Hepatocyte (in vitro differentiated cells): ENCODE data around the gene EMSY. TPM values are rescaled to one million over a fixed set of nuclear protein-coding genes. Genes with fewer than 3 reads are reported as not detected.

ENCODE experiments used
- DNase-seq: peaks from one replicate; pipeline ENCODE4 v3.0.0-alpha.2; 2016; ENCODE audit warnings: low spot score
- H2AFZ ChIP-seq: fragments of 200-600 bp; sonication (generic); 2 replicates; pipeline ENCODE4 v1.6.0; 2016; ENCODE audit warnings: antibody characterized with exemption, mild to moderate bottlenecking
- H3K27ac ChIP-seq: fragments of 200-600 bp; sonication (generic); 2 replicates; pipeline ENCODE4 v1.5.1; 2016; ENCODE audit warnings: mild to moderate bottlenecking
- H3K27me3 ChIP-seq: fragments of 200-600 bp; sonication (generic); 2 replicates; pipeline ENCODE4 v1.6.1; 2016
- H3K36me3 ChIP-seq: fragments of 200-600 bp; sonication (generic); replicated peaks from 2 replicates; pipeline ENCODE4 v1.5.1; 2016; ENCODE audit warnings: low read depth; ENCODE audit not compliant: insufficient read depth
- H3K4me1 ChIP-seq: fragments of 200-600 bp; sonication (generic); 2 replicates; pipeline ENCODE4 v1.5.1; 2016; ENCODE audit warnings: mild to moderate bottlenecking, moderate library complexity; ENCODE audit not compliant: insufficient read depth
- H3K4me2 ChIP-seq: fragments of 200-600 bp; sonication (generic); 2 replicates; pipeline ENCODE4 v1.6.0; 2016
- H3K4me3 ChIP-seq: fragments of 200-600 bp; sonication (generic); 2 replicates; pipeline ENCODE4 v1.5.1; 2016; ENCODE audit warnings: mild to moderate bottlenecking
- H3K79me2 ChIP-seq: fragments of 200-600 bp; sonication (generic); 2 replicates; pipeline ENCODE4 v1.6.0; 2017; ENCODE audit warnings: mild to moderate bottlenecking
- H3K9me2 ChIP-seq: fragments of 200-600 bp; sonication (generic); replicated peaks from 2 replicates; pipeline ENCODE4 v1.6.0; 2017; ENCODE audit warnings: mild to moderate bottlenecking; ENCODE audit not compliant: insufficient read depth
- H3K9me3 ChIP-seq: fragments of 200-600 bp; sonication (generic); 2 replicates; pipeline ENCODE4 v1.5.1; 2016; ENCODE audit warnings: low read depth, mild to moderate bottlenecking
- H4K20me1 ChIP-seq: fragments of 200-600 bp; sonication (generic); 2 replicates; pipeline ENCODE4 v1.6.0; 2016; ENCODE audit warnings: mild to moderate bottlenecking; ENCODE audit not compliant: insufficient read depth, poor library complexity, severe bottlenecking
- EZH2 ChIP-seq: fragments of 200-600 bp; sonication (generic); IDR thresholded peaks from 2 replicates; pipeline ENCODE4 v1.6.1; 2016; ENCODE audit warnings: antibody characterized with exemption, mild to moderate bottlenecking, borderline replicate concordance
- EZH2phosphoT487 ChIP-seq: fragments of 200-600 bp; sonication (generic); IDR thresholded peaks from one replicate; pipeline ENCODE4 v1.6.1; 2018; ENCODE audit warnings: antibody characterized with exemption, mild to moderate bottlenecking, low read depth, moderate library complexity; ENCODE audit not compliant: unreplicated experiment, severe bottlenecking
- WGBS: methylation state at CpG from one replicate; pipeline ENCODE4 v1.1.6; 2016; ENCODE audit warnings: low lambda C conversion rate; ENCODE audit errors: missing lambda C conversion rate; 5-methylcytosine and 5-hydroxymethylcytosine counted together
- polyA plus RNA-seq: library from polyadenylated mRNA; unstranded; fragments of >200 nt; fragmentation: Nextera tagmentation; extraction: Ambion mirVana; gene quantifications from 2 replicates; pipeline ENCODE4 v1.2.1, GENCODE V29; 2016
- total RNA-seq: library from RNA; depleted of rRNA; stranded (reverse); fragments of >200 nt; gene quantifications from 2 replicates; pipeline ENCODE4 v1.2.3, GENCODE V29; 2014
- TF ChIP-seq, protein P1 (sequence below): fragments of 200-600 bp; sonication (generic); IDR thresholded peaks from 2 replicates; pipeline ENCODE4 v1.5.1; 2016; ENCODE audit warnings: antibody characterized with exemption, mild to moderate bottlenecking; ENCODE audit not compliant: poor library complexity

The EMSY gene
- total and polyA plus RNA-seq, 2 experiments from 2014 or later, result 8.2 to 19.4 TPM

DNA sequence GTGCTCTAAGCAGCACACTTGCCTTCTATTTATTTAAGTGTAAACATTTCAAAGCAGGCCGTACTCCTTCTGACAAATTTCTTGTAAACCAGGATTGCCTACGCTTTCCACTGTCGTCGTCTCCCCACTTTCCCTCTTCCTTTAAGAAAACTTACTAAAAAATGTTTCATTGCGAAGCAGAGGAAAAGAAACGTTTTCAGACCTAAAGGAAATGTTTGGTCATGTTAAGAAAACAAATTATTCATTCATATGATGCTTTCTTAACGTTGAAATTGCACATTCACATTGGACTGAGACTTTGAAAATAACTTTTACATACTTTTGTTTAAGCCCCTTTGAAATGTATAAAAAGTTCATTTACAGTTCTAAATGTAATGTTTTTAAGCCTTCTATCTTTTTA lies 106.0 kb downstream of the EMSY start:
- no peaks in the 10 kb centered on the region for H3K36me3 ChIP-seq
- H3K4me2 ChIP-seq, result no peak overlapping the region
- H3K9me3 ChIP-seq, result no peaks in the 10 kb centered on the region
- WGBS, result 67% methylated on average over 7 of the region's 7 CpGs
- no peaks in the 10 kb centered on the region for H3K27me3 ChIP-seq
- H3K4me1 ChIP-seq, result no peaks in the 10 kb centered on the region
- H2AFZ ChIP-seq, result no peak overlapping the region
- no peak for TF ChIP-seq EZH2phosphoT487
- TF ChIP-seq, protein P1, sequence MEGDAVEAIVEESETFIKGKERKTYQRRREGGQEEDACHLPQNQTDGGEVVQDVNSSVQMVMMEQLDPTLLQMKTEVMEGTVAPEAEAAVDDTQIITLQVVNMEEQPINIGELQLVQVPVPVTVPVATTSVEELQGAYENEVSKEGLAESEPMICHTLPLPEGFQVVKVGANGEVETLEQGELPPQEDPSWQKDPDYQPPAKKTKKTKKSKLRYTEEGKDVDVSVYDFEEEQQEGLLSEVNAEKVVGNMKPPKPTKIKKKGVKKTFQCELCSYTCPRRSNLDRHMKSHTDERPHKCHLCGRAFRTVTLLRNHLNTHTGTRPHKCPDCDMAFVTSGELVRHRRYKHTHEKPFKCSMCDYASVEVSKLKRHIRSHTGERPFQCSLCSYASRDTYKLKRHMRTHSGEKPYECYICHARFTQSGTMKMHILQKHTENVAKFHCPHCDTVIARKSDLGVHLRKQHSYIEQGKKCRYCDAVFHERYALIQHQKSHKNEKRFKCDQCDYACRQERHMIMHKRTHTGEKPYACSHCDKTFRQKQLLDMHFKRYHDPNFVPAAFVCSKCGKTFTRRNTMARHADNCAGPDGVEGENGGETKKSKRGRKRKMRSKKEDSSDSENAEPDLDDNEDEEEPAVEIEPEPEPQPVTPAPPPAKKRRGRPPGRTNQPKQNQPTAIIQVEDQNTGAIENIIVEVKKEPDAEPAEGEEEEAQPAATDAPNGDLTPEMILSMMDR, result no peak
- no peak for TF ChIP-seq EZH2
- H3K27ac ChIP-seq, result no peak overlapping the region
- no peak for DNase-seq
- no peaks in the 10 kb centered on the region for H3K9me2 ChIP-seq
- no peaks in the 10 kb centered on the region for H3K79me2 ChIP-seq
- no peak overlapping the region for H3K4me3 ChIP-seq
- H4K20me1 ChIP-seq, result no peaks in the 10 kb centered on the region

DNA sequence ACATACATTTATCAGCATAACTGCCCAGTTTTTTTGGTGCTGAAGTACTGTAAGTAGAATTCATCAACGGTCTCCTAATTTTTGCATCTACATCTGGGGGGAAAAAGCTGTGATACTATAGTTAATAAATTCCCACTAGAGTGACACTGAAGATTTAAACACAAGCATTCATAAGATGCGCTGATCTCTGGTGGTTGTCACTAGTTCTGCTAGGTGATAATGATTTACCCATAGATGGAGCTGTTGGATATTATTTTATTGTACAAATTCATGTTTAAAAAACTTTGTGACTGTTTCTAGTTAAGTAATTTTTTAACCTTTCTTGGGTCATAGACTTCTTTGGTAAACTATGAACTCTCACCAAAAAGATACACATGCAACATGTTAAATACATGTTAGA lies 106.6 kb downstream of the EMSY start:
- Histone ChIP-seq H3K27me3 (no peaks in the 10 kb centered on the region), H3K9me2 (no peaks in the 10 kb centered on the region), H3K36me3 (no peaks in the 10 kb centered on the region), H4K20me1 (no peaks in the 10 kb centered on the region), H3K79me2 (no peaks in the 10 kb centered on the region), H3K27ac (no peak overlapping the region), H3K4me3 (no peak overlapping the region), H3K4me1 (no peaks in the 10 kb centered on the region), H2AFZ (no peak overlapping the region), H3K9me3 (no peaks in the 10 kb centered on the region), H3K4me2 (no peak overlapping the region)
- DNase-seq, result peak; percentile 11
- TF ChIP-seq, protein P1, result peak; percentile 46
- no peak for TF ChIP-seq EZH2
- 91% methylated on average over 2 of the region's 2 CpGs for WGBS

DNA sequence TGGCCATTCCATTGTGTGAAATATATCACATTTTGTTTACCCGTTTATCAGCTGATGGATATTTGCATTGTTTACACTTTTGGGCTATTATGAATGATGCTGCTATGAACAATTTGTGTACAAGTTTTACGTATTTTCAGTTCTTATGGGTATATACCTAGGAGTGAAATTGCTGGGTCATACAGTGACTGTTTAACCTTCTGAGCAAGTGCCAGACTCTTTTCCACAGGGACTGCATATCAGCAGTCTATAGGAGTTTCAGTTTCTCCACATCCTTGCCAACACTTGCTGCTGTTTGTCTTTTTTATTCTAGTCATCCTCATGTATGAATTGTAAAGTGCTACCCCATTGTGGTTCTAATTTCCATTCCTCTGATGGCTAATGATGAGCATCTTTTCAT lies 108.2 kb downstream of the EMSY start:
- H3K27ac ChIP-seq, result peak overlapping the region; percentile 31

More for the DNA sequence above, 108.2 kb downstream of the EMSY start:
- no peaks in the 10 kb centered on the region for H3K36me3 ChIP-seq
- no peaks in the 10 kb centered on the region for H3K9me2 ChIP-seq
- WGBS, result 97% methylated on average over 2 of the region's 2 CpGs
- no peak overlapping the region for H3K4me3 ChIP-seq
- no peaks in the 10 kb centered on the region for H3K27me3 ChIP-seq
- TF ChIP-seq EZH2phosphoT487 (no peak), EZH2 (no peak)
- TF ChIP-seq, protein P1, result no peak
- no peaks in the 10 kb centered on the region for H3K9me3 ChIP-seq
- no peaks in the 10 kb centered on the region for H4K20me1 ChIP-seq
- H2AFZ ChIP-seq, result no peak overlapping the region
- no peak overlapping the region for H3K4me2 ChIP-seq
- no peaks in the 10 kb centered on the region for H3K4me1 ChIP-seq
- H3K79me2 ChIP-seq, result no peaks in the 10 kb centered on the region
- DNase-seq, result no peak
